ENCODE measurements around the gene CEBPZ.

The CEBPZ gene

DNA sequence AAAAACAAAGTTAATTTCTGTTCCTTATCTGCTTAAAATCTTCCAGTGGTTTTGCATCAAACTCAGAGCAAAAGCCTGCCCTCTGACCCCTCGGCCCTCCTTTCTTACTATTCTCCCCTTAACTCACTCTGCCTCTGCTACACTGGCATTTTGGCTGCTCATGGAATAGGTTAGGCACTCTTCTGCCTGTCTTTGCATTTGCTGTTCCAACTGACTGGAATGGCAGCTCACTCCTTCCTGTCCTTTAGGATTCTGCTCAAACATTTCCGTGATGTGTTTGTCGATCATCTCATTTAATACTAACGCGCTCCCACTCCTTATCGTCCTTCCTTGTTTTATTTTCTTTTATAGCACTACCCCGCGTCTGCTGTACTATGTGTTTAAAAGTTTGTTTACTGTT is 815 bp downstream of the CEBPZ start (continued):
- TF ChIP-seq, protein P1, sequence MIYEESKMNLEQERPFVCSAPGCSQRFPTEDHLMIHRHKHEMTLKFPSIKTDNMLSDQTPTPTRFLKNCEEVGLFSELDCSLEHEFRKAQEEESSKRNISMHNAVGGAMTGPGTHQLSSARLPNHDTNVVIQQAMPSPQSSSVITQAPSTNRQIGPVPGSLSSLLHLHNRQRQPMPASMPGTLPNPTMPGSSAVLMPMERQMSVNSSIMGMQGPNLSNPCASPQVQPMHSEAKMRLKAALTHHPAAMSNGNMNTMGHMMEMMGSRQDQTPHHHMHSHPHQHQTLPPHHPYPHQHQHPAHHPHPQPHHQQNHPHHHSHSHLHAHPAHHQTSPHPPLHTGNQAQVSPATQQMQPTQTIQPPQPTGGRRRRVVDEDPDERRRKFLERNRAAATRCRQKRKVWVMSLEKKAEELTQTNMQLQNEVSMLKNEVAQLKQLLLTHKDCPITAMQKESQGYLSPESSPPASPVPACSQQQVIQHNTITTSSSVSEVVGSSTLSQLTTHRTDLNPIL (CRISPR knock-in tag; IDR thresholded peaks at IDR 0.05; ENCODE audit: low read depth): no peak
- no peak for TF ChIP-seq ISL1 (CRISPR knock-in tag; IDR thresholded peaks at IDR 0.05)

DNA sequence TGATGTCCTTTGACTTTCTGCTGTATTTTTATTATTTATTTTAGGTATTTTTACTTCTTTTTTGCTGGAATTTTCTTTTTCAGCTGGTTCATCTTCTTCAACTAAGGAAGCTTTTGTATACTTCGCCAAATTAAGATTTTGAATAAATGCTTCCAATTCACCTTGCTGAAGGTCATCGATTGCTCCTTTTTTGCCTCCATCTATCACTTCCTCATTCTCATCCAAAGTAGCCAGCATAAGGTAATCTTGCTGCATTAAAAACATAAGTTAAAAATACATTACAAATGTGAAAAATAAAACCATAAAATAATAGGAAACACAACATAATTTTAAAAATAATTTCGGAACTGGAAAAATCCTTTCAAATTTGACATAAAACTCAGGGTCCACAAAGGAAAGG is 2.6 kb downstream of the CEBPZ start:
- TF ChIP-seq ZNF8 (CRISPR knock-in tag; IDR thresholded peaks at IDR 0.05): no peak
- TF ChIP-seq, protein P2, sequence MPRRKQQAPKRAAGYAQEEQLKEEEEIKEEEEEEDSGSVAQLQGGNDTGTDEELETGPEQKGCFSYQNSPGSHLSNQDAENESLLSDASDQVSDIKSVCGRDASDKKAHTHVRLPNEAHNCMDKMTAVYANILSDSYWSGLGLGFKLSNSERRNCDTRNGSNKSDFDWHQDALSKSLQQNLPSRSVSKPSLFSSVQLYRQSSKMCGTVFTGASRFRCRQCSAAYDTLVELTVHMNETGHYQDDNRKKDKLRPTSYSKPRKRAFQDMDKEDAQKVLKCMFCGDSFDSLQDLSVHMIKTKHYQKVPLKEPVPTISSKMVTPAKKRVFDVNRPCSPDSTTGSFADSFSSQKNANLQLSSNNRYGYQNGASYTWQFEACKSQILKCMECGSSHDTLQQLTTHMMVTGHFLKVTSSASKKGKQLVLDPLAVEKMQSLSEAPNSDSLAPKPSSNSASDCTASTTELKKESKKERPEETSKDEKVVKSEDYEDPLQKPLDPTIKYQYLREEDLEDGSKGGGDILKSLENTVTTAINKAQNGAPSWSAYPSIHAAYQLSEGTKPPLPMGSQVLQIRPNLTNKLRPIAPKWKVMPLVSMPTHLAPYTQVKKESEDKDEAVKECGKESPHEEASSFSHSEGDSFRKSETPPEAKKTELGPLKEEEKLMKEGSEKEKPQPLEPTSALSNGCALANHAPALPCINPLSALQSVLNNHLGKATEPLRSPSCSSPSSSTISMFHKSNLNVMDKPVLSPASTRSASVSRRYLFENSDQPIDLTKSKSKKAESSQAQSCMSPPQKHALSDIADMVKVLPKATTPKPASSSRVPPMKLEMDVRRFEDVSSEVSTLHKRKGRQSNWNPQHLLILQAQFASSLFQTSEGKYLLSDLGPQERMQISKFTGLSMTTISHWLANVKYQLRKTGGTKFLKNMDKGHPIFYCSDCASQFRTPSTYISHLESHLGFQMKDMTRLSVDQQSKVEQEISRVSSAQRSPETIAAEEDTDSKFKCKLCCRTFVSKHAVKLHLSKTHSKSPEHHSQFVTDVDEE (CRISPR knock-in tag; IDR thresholded peaks at IDR 0.05): no peak
- no peak for TF ChIP-seq ZNF70 (CRISPR knock-in tag; IDR thresholded peaks at IDR 0.05)
- TF ChIP-seq TOX (CRISPR knock-in tag; IDR thresholded peaks at IDR 0.05; ENCODE audit: borderline replicate concordance): no peak
- no peak for TF ChIP-seq ESRRG (CRISPR knock-in tag; IDR thresholded peaks at IDR 0.05)
- TF ChIP-seq CSDC2 (CRISPR knock-in tag; IDR thresholded peaks at IDR 0.05): no peak
- TF ChIP-seq ZNF565 (CRISPR knock-in tag; conservative IDR thresholded peaks at IDR 0.05; ENCODE audit: low read depth): no peak
- no peak for TF ChIP-seq ZC3H10 (CRISPR knock-in tag; IDR thresholded peaks at IDR 0.05)
- TF ChIP-seq SNAI2 (CRISPR knock-in tag; IDR thresholded peaks at IDR 0.05): no peak
- TF ChIP-seq PPARA (CRISPR knock-in tag; IDR thresholded peaks at IDR 0.05; ENCODE audit: borderline replicate concordance): no peak
- no peak for TF ChIP-seq ISL1 (CRISPR knock-in tag; IDR thresholded peaks at IDR 0.05)
- no peak for TF ChIP-seq ARNTL (CRISPR knock-in tag; IDR thresholded peaks at IDR 0.05; ENCODE audit: borderline replicate concordance, low read depth)
- no peak for TF ChIP-seq GLIS3 (CRISPR knock-in tag; IDR thresholded peaks at IDR 0.05)
- TF ChIP-seq, protein P3, sequence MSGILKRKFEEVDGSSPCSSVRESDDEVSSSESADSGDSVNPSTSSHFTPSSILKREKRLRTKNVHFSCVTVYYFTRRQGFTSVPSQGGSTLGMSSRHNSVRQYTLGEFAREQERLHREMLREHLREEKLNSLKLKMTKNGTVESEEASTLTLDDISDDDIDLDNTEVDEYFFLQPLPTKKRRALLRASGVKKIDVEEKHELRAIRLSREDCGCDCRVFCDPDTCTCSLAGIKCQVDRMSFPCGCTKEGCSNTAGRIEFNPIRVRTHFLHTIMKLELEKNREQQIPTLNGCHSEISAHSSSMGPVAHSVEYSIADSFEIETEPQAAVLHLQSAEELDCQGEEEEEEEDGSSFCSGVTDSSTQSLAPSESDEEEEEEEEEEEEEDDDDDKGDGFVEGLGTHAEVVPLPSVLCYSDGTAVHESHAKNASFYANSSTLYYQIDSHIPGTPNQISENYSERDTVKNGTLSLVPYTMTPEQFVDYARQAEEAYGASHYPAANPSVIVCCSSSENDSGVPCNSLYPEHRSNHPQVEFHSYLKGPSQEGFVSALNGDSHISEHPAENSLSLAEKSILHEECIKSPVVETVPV (CRISPR knock-in tag; IDR thresholded peaks at IDR 0.05): no peak
- TF ChIP-seq, protein P4, sequence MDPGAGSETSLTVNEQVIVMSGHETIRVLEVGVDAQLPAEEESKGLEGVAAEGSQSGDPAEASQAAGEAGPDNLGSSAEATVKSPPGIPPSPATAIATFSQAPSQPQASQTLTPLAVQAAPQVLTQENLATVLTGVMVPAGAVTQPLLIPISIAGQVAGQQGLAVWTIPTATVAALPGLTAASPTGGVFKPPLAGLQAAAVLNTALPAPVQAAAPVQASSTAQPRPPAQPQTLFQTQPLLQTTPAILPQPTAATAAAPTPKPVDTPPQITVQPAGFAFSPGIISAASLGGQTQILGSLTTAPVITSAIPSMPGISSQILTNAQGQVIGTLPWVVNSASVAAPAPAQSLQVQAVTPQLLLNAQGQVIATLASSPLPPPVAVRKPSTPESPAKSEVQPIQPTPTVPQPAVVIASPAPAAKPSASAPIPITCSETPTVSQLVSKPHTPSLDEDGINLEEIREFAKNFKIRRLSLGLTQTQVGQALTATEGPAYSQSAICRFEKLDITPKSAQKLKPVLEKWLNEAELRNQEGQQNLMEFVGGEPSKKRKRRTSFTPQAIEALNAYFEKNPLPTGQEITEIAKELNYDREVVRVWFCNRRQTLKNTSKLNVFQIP (CRISPR knock-in tag; IDR thresholded peaks at IDR 0.05; ENCODE audit: borderline replicate concordance, low read depth): no peak
- TF ChIP-seq TCF4 (CRISPR knock-in tag; IDR thresholded peaks at IDR 0.05; ENCODE audit: borderline replicate concordance): no peak
- TF ChIP-seq BACH2 (CRISPR knock-in tag; IDR thresholded peaks at IDR 0.05; ENCODE audit: borderline replicate concordance): no peak
- TF ChIP-seq, protein P5, sequence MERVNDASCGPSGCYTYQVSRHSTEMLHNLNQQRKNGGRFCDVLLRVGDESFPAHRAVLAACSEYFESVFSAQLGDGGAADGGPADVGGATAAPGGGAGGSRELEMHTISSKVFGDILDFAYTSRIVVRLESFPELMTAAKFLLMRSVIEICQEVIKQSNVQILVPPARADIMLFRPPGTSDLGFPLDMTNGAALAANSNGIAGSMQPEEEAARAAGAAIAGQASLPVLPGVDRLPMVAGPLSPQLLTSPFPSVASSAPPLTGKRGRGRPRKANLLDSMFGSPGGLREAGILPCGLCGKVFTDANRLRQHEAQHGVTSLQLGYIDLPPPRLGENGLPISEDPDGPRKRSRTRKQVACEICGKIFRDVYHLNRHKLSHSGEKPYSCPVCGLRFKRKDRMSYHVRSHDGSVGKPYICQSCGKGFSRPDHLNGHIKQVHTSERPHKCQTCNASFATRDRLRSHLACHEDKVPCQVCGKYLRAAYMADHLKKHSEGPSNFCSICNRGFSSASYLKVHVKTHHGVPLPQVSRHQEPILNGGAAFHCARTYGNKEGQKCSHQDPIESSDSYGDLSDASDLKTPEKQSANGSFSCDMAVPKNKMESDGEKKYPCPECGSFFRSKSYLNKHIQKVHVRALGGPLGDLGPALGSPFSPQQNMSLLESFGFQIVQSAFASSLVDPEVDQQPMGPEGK (CRISPR knock-in tag; IDR thresholded peaks at IDR 0.05; ENCODE audit: borderline replicate concordance): no peak
- TF ChIP-seq ZFP3 (CRISPR knock-in tag; IDR thresholded peaks at IDR 0.05): no peak
- no peak for ATAC-seq

DNA sequence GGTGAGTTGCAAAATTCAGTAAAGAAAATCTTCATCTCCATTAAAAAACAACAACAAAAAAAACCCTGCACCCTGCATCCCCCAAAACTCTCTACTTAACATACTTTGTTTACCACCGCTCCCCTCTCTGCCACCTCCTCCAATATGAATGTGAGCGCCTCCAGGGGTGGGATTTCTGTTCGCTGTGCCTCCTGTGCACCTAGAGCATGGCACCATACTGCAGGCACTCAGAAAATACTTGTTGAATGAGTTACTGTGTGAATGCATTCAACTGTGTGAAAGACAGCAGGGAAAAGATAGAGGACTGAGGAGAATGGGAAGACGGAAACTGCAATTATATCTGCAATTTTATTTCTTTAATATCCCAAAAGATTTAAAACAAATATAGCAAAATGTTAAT is 4.5 kb downstream of the CEBPZ start:
- no peak for ATAC-seq
- TF ChIP-seq RARB (CRISPR knock-in tag; IDR thresholded peaks at IDR 0.05) (no peak), OSR1 (CRISPR knock-in tag; IDR thresholded peaks at IDR 0.05) (no peak), ZFP30 (CRISPR knock-in tag; IDR thresholded peaks at IDR 0.05) (no peak), ZC3H10 (CRISPR knock-in tag; IDR thresholded peaks at IDR 0.05) (no peak), ZNF8 (CRISPR knock-in tag; IDR thresholded peaks at IDR 0.05) (no peak), ZFP3 (CRISPR knock-in tag; IDR thresholded peaks at IDR 0.05) (no peak), SNAI2 (CRISPR knock-in tag; IDR thresholded peaks at IDR 0.05) (no peak), CSDC2 (CRISPR knock-in tag; IDR thresholded peaks at IDR 0.05) (no peak), BACH2 (CRISPR knock-in tag; IDR thresholded peaks at IDR 0.05; ENCODE audit: borderline replicate concordance) (no peak), ZNF565 (CRISPR knock-in tag; conservative IDR thresholded peaks at IDR 0.05; ENCODE audit: low read depth) (no peak), ISL1 (CRISPR knock-in tag; IDR thresholded peaks at IDR 0.05) (no peak), ARNTL (CRISPR knock-in tag; IDR thresholded peaks at IDR 0.05; ENCODE audit: borderline replicate concordance, low read depth) (no peak), TOX (CRISPR knock-in tag; IDR thresholded peaks at IDR 0.05; ENCODE audit: borderline replicate concordance) (no peak)
- TF ChIP-seq, protein P3 (CRISPR knock-in tag; IDR thresholded peaks at IDR 0.05): no peak
- TF ChIP-seq, protein P1 (CRISPR knock-in tag; IDR thresholded peaks at IDR 0.05; ENCODE audit: low read depth): no peak
- TF ChIP-seq, protein P5 (CRISPR knock-in tag; IDR thresholded peaks at IDR 0.05; ENCODE audit: borderline replicate concordance): no peak

Data from SK-N-SH treated with all-trans-retinoic acid at 6 μM for 48 hours (cell line).